Heart right ventricle (tissue), 16 donors: Measurements from ENCODE around the gene AGAP5. TPM values are rescaled to one million over a fixed set of nuclear protein-coding genes. Genes with fewer than 3 reads are reported as not detected.
"Not testable (repeated sequence)": the region's sequence is repeated elsewhere in the genome, so short reads cannot be mapped to it uniquely, and the experiment has no call there.

Experiments used
- ATAC-seq, 8 donors: fragments of 200-7000 bp; cut with Tn5 transposase; one replicate each; pipeline ENCODE4 v1.9.1; 2020; ENCODE audit warnings: mild to moderate bottlenecking in 8 of 8, moderate library complexity in 8 of 8, moderate number of reproducible peaks in 1 of 8
- DNase-seq, 2 donors: peaks; one replicate each; pipeline ENCODE4 v3.0.0-alpha.2; 2020
- H3K27ac ChIP-seq, 10 donors: fragments of 200-600 bp; sonication (generic) in 2 of 10; one replicate each; pipeline versions ENCODE4 v1.5.0 to v1.8.0; 2020 to 2022; ENCODE audit warnings: mild to moderate bottlenecking in 3 of 10
- H3K27me3 ChIP-seq, 7 donors: fragments of 200-600 bp; one replicate each; pipeline ENCODE4 v1.8.0; 2021 to 2022; ENCODE audit warnings: mild to moderate bottlenecking in 2 of 7
- H3K36me3 ChIP-seq, 9 donors: fragments of 200-600 bp; sonication (generic) in 1 of 9; one replicate each; pipeline versions ENCODE4 v1.5.0 to v1.8.0; 2020 to 2022; ENCODE audit warnings: mild to moderate bottlenecking in 2 of 9
- H3K4me1 ChIP-seq, 9 donors: fragments of 200-600 bp; sonication (generic) in 1 of 9; one replicate each; pipeline versions ENCODE4 v1.5.0 to v1.8.0; 2020 to 2022; ENCODE audit warnings: mild to moderate bottlenecking in 4 of 9
- H3K4me3 ChIP-seq, 10 donors: fragments of 200-600 bp; sonication (generic) in 2 of 10; one replicate each; pipeline versions ENCODE4 v1.5.0 to v1.8.0; 2020 to 2022; ENCODE audit warnings: mild to moderate bottlenecking in 7 of 10, moderate library complexity in 2 of 10
- H3K9me3 ChIP-seq, 11 donors: fragments of 200-600 bp in 10 of 11; sonication (generic) in 2 of 11; one replicate each; pipeline versions ENCODE4 v1.5.0 to v1.8.0; 2013 to 2022; ENCODE audit warnings: mild to moderate bottlenecking in 2 of 11, control low read depth in 1 of 11, moderate library complexity in 1 of 11
- CTCF ChIP-seq, 9 donors: fragments of 200-600 bp; sonication (generic) in 2 of 9; IDR thresholded peaks; one replicate each; pipeline versions ENCODE4 v1.5.0 to v1.8.0; 2021 to 2022; ENCODE audit warnings: antibody characterized with exemption in 9 of 9, mild to moderate bottlenecking in 5 of 9, moderate library complexity in 1 of 9
- WGBS, 2 donors: extraction: QIAGEN DNeasy Blood & Tissue Kit; methylation state at CpG; one replicate each; pipeline ENCODE4 v1.1.7; 2013; ENCODE audit warnings: inconsistent platforms in 1 of 2; 5-methylcytosine and 5-hydroxymethylcytosine counted together
- intact Hi-C, 10 donors: fragments of 100-400 bp; cut with DNase I; formaldehyde crosslinking; loops; one replicate each; pipeline versions ENCODE4 v1.11.1 to v1.14.2; 2022
- polyA plus RNA-seq, 2 donors: library from polyadenylated mRNA; stranded (reverse); fragments of 200-250 nt; gene quantifications; one replicate each; pipeline ENCODE4 v1.2.3, GENCODE V29; 2013
- total RNA-seq, 10 donors: library from RNA; stranded (reverse); fragmentation: NEBNext Ultra II Directional in 3 of 10; extraction: Animal tissue kit (Norgen Biotek cat#: 25700) in 3 of 10; gene quantifications; one replicate each; pipeline versions ENCODE4 v1.2.1 to v1.2.4, GENCODE V29; 2021 to 2023
- donor health status: Arrhythmogenic right ventricular cardiomyopathy.
- donor health status: ischemic (EF 13 %, LVEDD 7.1; RV severe dilation, severe dysfunction).
- donor health status: healthy with polysubstance abuse.
- donor health status: DM: no; HTN: yes; CAD: no.
- donor health status: DM: no; HTN: no; CAD: no.
- donor health status: ischemic (EF 25% LVEDD 6.9; RV normal size, moderate dysfunction).
- donor health status: ischemic (EF 25% LVEDD 5.7; RV mildly dilated, moderate dysfunction).
- donor health status: healthy.
- donor health status: DM: yes; HTN: yes; CAD: no.
- donor health status: Ischemic cardiomyopathy.
- donor health status: ischemic (EF 35%, LVEDD 5.7; RV mildly dilated, moderate dysfunction).
- donor health status: nonischemic (EF 11% LVEDD 7.7; RV severe dilation, severe dysfunction).
- donor health status: DM: yes; HTN: yes; CAD: no.
- donor health status: PGD.
- donor health status: ischemic (EF 29% LVEDD 5.4; RV normal size, mild dysfunction).
- donor health status: nonischemic (EF 23%, LVEDD 6.1; RV moderate dilation, normal function).

The AGAP5 gene
- total and polyA plus RNA-seq, 12 donors = 1.8 to 15.1 (median 3.4) TPM

- no peaks in the 10 kb centered on the region for H3K27me3 ChIP-seq
- no peak for TF ChIP-seq CTCF (IDR thresholded peaks at IDR 0.05)
- no peak for ATAC-seq
- H3K27ac ChIP-seq = peak overlapping the region; percentile 83 to 99 (median 92)
- no peak for DNase-seq
- 37 to 39% methylated on average over 6 of the region's 6 CpGs for WGBS, 2 donors
- peaks cover 15 to 46% (median 36%) of the 10 kb centered on the region in 9 donors for H3K4me1 ChIP-seq
- peaks cover 0 to 50% (median 17%) of the 10 kb centered on the region in 9 donors for H3K36me3 ChIP-seq
- no peaks in the 10 kb centered on the region for H3K9me3 ChIP-seq
- peak overlapping the region; percentile 69 to 94 (median 83) for H3K4me3 ChIP-seq
- intact Hi-C loops = loop anchor here in 2 of 10 donors (5.0 kb wide), 2 partner anchors 44 to 91 kb away; partner anchors contain the start of gene ZSWIM8 (in 1 of the 2)
Observed at GRCh38 chr10:73743327-73743904, 45.5 kb upstream of the AGAP5 start.

GRCh38 chr10:73742454-73742734, 44.5 kb upstream of the AGAP5 start:
- no peak for DNase-seq
- intact Hi-C loops = loop anchor here in 2 of 10 donors (5.0 kb wide), 2 partner anchors 45 to 90 kb away; partner anchors contain the start of gene ZSWIM8 (in 1 of the 2)
- Histone ChIP-seq H3K9me3 (no peaks in the 10 kb centered on the region), H3K36me3 (peaks cover 0 to 47% (median 7%) of the 10 kb centered on the region in 9 donors), H3K4me3 (no peak overlapping the region), H3K27ac (peak overlapping the region in 1 of 10 donors; percentile 99), H3K27me3 (no peaks in the 10 kb centered on the region), H3K4me1 (peaks cover 15 to 43% (median 36%) of the 10 kb centered on the region in 9 donors)
- no peak for TF ChIP-seq CTCF (IDR thresholded peaks at IDR 0.05)
- 92 to 93% methylated on average over 5 of the region's 5 CpGs for WGBS, 2 donors
- ATAC-seq = no peak

GRCh38 chr10:73740501-73741254, 42.8 kb upstream of the AGAP5 start:
- not testable (repeated sequence) for ATAC-seq, H3K9me3 ChIP-seq, DNase-seq, H3K27me3 ChIP-seq, H3K4me3 ChIP-seq
- Histone ChIP-seq H3K27ac (peak overlapping the region in 1 of 10 donors; percentile 37), H3K4me1 (peaks cover 12 to 35% (median 24%) of the 10 kb centered on the region in 9 donors), H3K36me3 (peaks cover 0 to 52% (median 0%) of the 10 kb centered on the region in 9 donors)
- 93 to 95% methylated on average over 18 of the region's 18 CpGs for WGBS, 2 donors
- intact Hi-C loops = loop anchor here in 2 of 10 donors (5.0 kb wide), 2 partner anchors 47 to 88 kb away; partner anchors contain the start of gene ZSWIM8 (in 1 of the 2)

GRCh38 chr10:73734796-73735305, 36.9 kb upstream of the AGAP5 start:
- WGBS, 2 donors = 78 to 84% methylated on average over 5 of the region's 5 CpGs
- TF ChIP-seq CTCF (IDR thresholded peaks at IDR 0.05) = no peak
- no peak overlapping the region for H3K4me3 ChIP-seq
- H3K36me3 ChIP-seq = peaks cover 0 to 65% (median 0%) of the 10 kb centered on the region in 9 donors
- DNase-seq (no peak), ATAC-seq (no peak)
- H3K4me1 ChIP-seq = peaks cover 7 to 46% (median 22%) of the 10 kb centered on the region in 9 donors
- H3K27ac ChIP-seq = peak overlapping the region in 2 of 10 donors; percentile 6 to 58
- H3K27me3 ChIP-seq = no peaks in the 10 kb centered on the region
- no peaks in the 10 kb centered on the region for H3K9me3 ChIP-seq
- intact Hi-C loops = loop anchor here in 3 of 10 donors (5.0 kb wide), 2 partner anchors 83 to 88 kb away; no protein-coding TSS in a partner anchor
